Kidney epithelial cell (primary cell): ENCODE results near the gene SGCD. TPM values are rescaled to one million over a fixed set of nuclear protein-coding genes. Genes with fewer than 3 reads are reported as not detected.

Source experiments
- DNase-seq: peaks from one replicate; pipeline ENCODE4 v3.0.0-alpha.2; 2010; ENCODE audit warnings: low read depth
- H3K27me3 ChIP-seq: 2 replicates; pipeline ENCODE4 v1.6.0; 2011; ENCODE audit warnings: low read length; ENCODE audit not compliant: control insufficient read depth, insufficient read depth
- H3K36me3 ChIP-seq: 2 replicates; pipeline ENCODE4 v1.5.1; 2011; ENCODE audit warnings: low read length; ENCODE audit not compliant: control insufficient read depth, insufficient read depth
- H3K4me3 ChIP-seq: 2 replicates; pipeline ENCODE4 v1.5.1; 2011; ENCODE audit warnings: low read depth, mild to moderate bottlenecking, control low read depth, low read length
- total RNA-seq: library from RNA; depleted of rRNA; stranded (reverse); fragments of >200 nt; gene quantifications from 2 replicates; pipeline ENCODE4 v1.2.3, GENCODE V29; 2015
- TF ChIP-seq, protein P1 (sequence below): IDR thresholded peaks from 2 replicates; pipeline ENCODE4 v1.5.1; 2011; ENCODE audit warnings: mild to moderate bottlenecking, moderate library complexity, low read length, control low read depth, inconsistent platforms; ENCODE audit not compliant: insufficient read depth, poor library complexity, severe bottlenecking

The SGCD gene
- total RNA-seq, 1 donor from 2014 or later, result 0.29 TPM

DNA sequence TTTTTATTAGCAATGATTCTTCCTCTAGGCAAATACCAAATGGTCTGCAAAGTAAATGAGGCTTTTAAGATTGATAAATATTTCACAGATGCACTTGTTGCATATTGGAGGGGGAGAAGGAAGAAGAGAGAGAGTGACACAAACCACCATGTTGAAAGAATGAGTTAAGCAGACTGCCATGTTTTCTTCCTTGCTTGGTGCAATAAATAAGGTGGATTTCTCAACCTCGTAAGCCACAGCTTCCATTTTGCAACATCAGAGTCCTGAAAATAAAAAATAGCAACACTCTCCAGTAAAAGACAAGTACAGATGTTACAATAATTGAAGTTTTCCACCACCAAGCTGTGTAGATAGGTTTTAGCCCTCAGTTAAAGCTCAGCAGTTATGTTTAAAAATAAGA is 202.9 kb downstream of the SGCD start:
- Histone ChIP-seq H3K27me3 (no peaks in the 10 kb centered on the region), H3K4me3 (no peak overlapping the region), H3K36me3 (no peaks in the 10 kb centered on the region)
- TF ChIP-seq, protein P1, sequence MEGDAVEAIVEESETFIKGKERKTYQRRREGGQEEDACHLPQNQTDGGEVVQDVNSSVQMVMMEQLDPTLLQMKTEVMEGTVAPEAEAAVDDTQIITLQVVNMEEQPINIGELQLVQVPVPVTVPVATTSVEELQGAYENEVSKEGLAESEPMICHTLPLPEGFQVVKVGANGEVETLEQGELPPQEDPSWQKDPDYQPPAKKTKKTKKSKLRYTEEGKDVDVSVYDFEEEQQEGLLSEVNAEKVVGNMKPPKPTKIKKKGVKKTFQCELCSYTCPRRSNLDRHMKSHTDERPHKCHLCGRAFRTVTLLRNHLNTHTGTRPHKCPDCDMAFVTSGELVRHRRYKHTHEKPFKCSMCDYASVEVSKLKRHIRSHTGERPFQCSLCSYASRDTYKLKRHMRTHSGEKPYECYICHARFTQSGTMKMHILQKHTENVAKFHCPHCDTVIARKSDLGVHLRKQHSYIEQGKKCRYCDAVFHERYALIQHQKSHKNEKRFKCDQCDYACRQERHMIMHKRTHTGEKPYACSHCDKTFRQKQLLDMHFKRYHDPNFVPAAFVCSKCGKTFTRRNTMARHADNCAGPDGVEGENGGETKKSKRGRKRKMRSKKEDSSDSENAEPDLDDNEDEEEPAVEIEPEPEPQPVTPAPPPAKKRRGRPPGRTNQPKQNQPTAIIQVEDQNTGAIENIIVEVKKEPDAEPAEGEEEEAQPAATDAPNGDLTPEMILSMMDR, result no peak
- DNase-seq, result no peak

DNA sequence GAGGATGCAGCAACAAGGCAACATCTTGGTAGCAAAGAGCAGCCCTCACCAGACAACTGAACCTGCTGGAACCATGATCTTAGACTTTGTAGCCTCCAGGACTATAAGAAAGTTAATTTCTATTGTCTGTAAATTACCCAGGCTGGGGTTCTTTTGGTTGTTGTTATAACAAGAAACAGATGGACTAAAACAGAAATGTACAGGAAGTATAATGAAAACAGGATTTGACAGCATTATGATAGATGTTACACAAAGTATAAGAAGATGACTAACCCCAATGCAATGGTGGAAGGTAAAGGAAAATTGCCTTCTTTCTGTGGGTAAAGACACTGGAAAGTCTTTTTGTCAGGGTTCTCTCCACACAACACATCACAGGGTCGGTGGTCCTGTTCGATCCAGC is 204.2 kb downstream of the SGCD start:
- Histone ChIP-seq H3K4me3 (no peak overlapping the region), H3K36me3 (no peaks in the 10 kb centered on the region), H3K27me3 (no peaks in the 10 kb centered on the region)
- TF ChIP-seq, protein P1, result no peak
- DNase-seq, result no peak

DNA sequence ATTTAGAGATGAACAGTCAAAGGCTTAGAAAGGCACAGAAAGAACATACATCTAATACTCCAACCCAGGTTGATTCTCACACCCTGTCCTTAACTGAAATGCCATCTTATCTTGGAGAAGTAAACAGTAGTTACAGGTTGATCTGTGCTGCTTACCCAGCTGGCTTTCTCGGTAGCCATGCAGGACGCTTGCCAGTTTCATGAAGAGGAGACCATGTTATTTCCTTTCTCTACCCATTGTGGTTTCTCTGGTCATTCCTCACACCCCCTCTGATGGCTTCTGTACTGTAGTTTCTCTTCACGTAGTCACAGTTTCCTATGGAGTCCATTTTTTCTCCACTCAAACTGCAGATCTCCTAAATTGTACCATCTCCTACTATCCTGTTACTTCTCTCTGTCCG is 206.0 kb downstream of the SGCD start:
- H3K36me3 ChIP-seq, result no peaks in the 10 kb centered on the region
- TF ChIP-seq, protein P1, result no peak
- H3K27me3 ChIP-seq, result no peaks in the 10 kb centered on the region
- no peak for DNase-seq
- H3K4me3 ChIP-seq, result no peak overlapping the region

DNA sequence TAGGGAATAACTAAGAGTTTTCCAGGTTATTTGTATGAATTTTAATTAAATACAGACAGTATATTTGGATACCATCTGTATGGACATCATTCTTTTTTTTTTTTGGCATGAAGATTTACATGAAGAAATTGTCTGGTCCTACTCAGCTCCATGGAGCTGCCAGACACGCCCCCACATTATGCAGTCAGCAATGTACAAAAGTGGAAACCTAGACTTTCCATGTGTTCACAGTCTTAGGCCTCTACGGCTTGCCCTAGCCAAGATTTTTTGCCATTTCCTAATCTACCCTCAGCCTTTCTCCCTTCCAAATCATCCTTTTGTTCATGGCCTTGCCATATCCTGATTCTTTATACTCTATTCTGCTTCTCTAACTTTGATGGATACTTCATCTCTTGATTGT is 207.1 kb downstream of the SGCD start:
- H3K4me3 ChIP-seq, result no peak overlapping the region
- DNase-seq, result no peak
- TF ChIP-seq, protein P1, result no peak
- no peaks in the 10 kb centered on the region for H3K27me3 ChIP-seq
- H3K36me3 ChIP-seq, result no peaks in the 10 kb centered on the region

DNA sequence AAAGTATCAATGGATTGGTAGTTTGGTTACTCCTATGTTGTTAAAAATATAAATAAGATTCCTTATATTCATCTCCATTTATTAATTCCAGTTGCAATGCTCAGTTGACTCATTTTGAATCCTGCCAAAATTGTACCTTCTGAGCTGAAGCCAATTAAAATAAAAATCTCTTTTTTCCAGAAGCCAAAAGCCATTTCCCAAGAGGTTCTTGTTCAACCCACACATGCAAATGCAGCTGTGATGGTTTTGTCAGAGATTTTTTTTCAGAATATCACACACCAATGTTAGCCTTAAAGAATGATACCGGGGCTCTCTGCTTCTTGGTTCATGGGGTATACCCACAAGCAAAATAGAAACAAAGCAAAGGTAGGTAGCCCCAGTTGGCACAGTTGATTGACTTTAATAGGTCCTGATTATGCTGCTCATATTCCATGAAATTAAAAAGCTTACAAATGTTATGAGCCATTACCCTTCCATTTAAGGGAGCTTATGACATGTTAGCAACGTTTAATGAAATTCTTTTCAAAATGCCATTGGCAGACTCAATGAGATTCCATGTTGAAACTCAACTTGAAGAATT is 208.0 kb downstream of the SGCD start:
- no peak for DNase-seq
- TF ChIP-seq, protein P1, result no peak
- Histone ChIP-seq H3K4me3 (no peak overlapping the region), H3K27me3 (no peaks in the 10 kb centered on the region), H3K36me3 (no peaks in the 10 kb centered on the region)

DNA sequence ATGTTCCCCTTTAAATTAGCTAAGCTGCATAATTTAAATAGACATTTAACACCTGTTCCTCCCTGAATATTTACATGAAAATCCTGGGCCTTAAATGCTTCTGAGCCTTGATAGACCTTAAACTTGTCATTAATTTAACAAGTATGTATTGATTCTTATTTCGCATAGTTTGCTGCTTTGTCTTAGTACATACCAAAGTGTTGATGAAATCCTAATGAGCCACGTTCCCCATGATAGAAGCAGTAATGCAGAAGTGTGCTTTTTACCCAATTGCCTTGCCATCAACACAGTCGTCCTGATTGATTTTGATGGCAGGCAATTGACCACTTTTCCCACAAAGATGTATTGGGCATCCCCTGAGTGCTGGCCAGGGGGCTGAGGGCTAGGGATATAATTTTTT is 213.5 kb downstream of the SGCD start:
- H3K4me3 ChIP-seq, result no peak overlapping the region
- H3K36me3 ChIP-seq, result no peaks in the 10 kb centered on the region
- TF ChIP-seq, protein P1, result no peak
- H3K27me3 ChIP-seq, result no peaks in the 10 kb centered on the region
- DNase-seq, result no peak
